ENCODE results near the gene COL23A1. TPM values are rescaled to one million over a fixed set of nuclear protein-coding genes. Genes with fewer than 3 reads are reported as not detected.

Gene COL23A1
- total and polyA plus RNA-seq, 2 of the 13 experiments (the other 11 are each of a cell fraction or from before 2014, with no cell fraction given): not detected

GRCh38 chr5:178265746-178266145, 324.4 kb downstream of the COL23A1 start (continued):
- no peak for TF ChIP-seq ZNF382 (CRISPR knock-in tag; IDR thresholded peaks at IDR 0.05; ENCODE audit: borderline replicate concordance)

DNA sequence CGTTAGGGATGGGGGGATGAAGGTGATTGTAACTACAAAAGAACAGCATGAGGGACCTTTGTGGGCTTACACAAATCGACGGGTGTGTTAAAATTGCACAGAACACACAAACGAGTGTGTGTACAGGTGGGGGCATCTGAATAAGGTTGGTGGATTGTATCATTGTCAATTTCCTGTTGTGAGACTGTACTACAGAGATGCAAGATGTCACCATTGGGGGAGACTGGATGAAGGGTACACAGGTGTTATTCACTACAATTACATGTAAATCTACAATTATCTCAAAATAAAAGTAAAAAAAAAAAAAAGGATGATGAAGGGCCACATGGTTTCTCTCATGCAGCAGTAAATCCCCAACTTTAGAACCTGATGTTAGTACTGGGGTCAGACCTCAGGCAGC, 326.1 kb downstream of the COL23A1 start:
- H3K27me3 ChIP-seq (ENCODE audit: control insufficient read depth in 1 of 2, insufficient read depth in 2 of 2, low read length in 2 of 2): peaks cover 3 to 12% of the 10 kb centered on the region in 2 experiments; a peak in 3 of 5 replicates
- H3K36me3 ChIP-seq (replicated peaks in 1 of 2; ENCODE audit: control insufficient read depth in 1 of 2, insufficient read depth in 2 of 2, low read length in 2 of 2): no peaks in the 10 kb centered on the region
- intact Hi-C loops (cut with micrococcal nuclease; ENCODE audit: unreplicated experiment): no loop called here
- FAIRE-seq: no peak
- WGBS (ENCODE audit: low lambda C conversion rate): 1% methylated on average over 4 of the region's 4 CpGs
- POLR2A ChIA-PET: no interaction called here
- in situ Hi-C loops (cut with HindIII; ENCODE audit: extremely low pct_ligation_motif_present, low pct_unique_long_range_greater_than_20kb): no loop called here
- no peak overlapping the region for H3K4me2 ChIP-seq (ENCODE audit: low read depth, low read length)
- no peak overlapping the region for H3K27ac ChIP-seq (ENCODE audit: extremely low read length, insufficient read depth, low read length)
- ATAC-seq: no peak
- no peaks in the 10 kb centered on the region for H3K4me1 ChIP-seq (ENCODE audit: insufficient read depth, low read length)
- CTCF ChIA-PET (ENCODE audit: low intra/inter-chr PET ratio, low total read pairs): no interaction called here
- H3K79me2 ChIP-seq (ENCODE audit: insufficient read depth, low read length): no peaks in the 10 kb centered on the region
- H2AFZ ChIP-seq (ENCODE audit: low read length): no peak overlapping the region
- no TSS peak for BruUV-seq (replicated peaks)
- H3K9ac ChIP-seq (ENCODE audit: insufficient read depth, low read depth, low read length): no peak overlapping the region
- no peak overlapping the region for H3K4me3 ChIP-seq (replicated peaks in 1 of 3; ENCODE audit: insufficient read depth in 1 of 3, low read depth in 2 of 3, low read length in 3 of 3)
- TF ChIP-seq ZNF350 (CRISPR knock-in tag; IDR thresholded peaks at IDR 0.05; ENCODE audit: borderline replicate concordance, low read depth) (no peak), HNF4G (IDR thresholded peaks at IDR 0.05; ENCODE audit: borderline replicate concordance, low read depth, low read length) (no peak), HNF4G (CRISPR knock-in tag; IDR thresholded peaks at IDR 0.05; ENCODE audit: borderline replicate concordance, low read depth) (no peak), ATF7-NPFF (CRISPR knock-in tag; IDR thresholded peaks at IDR 0.05; ENCODE audit: low read depth) (no peak), DRAP1 (CRISPR knock-in tag; IDR thresholded peaks at IDR 0.05) (no peak)
- no peaks in the 10 kb centered on the region for H3K9me3 ChIP-seq (ENCODE audit: low read length)
- no peak for DNase-seq (ENCODE audit: low spot score)
- H4K20me1 ChIP-seq (ENCODE audit: insufficient read depth, low read length): no peaks in the 10 kb centered on the region
